ENCODE measurements around the gene HIVEP3. TPM values are rescaled to one million over a fixed set of nuclear protein-coding genes. Genes with fewer than 3 reads are reported as not detected.

Gene HIVEP3
- total RNA-seq, 3 donors from 2014 or later = 4.9 to 6.5 (median 6.1) TPM

DNA sequence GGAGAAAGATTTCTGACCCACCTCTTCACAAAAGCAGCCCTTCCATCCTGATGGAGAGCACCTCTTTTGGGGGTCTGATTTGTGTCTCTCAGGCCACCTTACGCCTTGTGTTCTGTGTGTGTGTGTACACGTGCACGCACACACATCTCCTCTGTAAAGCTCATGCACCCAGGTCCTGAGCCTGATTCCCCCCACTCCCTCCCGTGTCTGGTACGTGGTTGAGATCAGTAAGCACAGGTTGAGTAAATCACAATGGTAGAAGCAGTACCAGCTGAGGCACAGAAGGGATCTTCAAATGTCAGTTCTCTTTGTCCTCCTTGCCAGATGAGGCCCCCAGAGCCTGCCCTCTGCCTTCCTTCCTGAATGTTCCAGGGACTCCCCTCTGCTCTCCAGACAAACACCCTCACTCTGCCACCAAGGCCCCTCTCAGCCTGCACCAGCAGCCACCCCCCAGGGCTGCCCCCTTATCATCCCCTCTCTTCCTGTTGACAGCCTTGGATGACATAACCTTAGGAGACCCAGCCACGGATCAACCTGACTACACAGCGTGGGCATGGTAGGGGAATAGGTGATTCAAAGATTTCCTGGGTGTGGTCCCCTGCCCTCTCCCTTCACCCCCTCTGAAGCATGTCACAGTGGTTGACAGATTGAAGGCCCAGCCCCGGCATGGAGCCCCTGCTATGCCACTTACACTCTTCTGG lies 112.8 kb downstream of the HIVEP3 start:
- intact Hi-C loops (cut with DNase I, micrococcal nuclease) = no loop called here
- no peak for TF ChIP-seq CTCF (IDR thresholded peaks at IDR 0.05)
- Histone ChIP-seq H3K36me3 (ENCODE audit: low read depth) (no peaks in the 10 kb centered on the region), H3K4me1 (ENCODE audit: low read depth) (no peaks in the 10 kb centered on the region), H3K4me3 (no peak overlapping the region), H3K9me3 (no peaks in the 10 kb centered on the region)
- ATAC-seq = no peak
- no peak for DNase-seq

GRCh38 chr1:41804176-41804575 lies 114.5 kb downstream of the HIVEP3 start:
- ATAC-seq = peak; percentile 18
- TF ChIP-seq CTCF (IDR thresholded peaks at IDR 0.05) = no peak

DNA sequence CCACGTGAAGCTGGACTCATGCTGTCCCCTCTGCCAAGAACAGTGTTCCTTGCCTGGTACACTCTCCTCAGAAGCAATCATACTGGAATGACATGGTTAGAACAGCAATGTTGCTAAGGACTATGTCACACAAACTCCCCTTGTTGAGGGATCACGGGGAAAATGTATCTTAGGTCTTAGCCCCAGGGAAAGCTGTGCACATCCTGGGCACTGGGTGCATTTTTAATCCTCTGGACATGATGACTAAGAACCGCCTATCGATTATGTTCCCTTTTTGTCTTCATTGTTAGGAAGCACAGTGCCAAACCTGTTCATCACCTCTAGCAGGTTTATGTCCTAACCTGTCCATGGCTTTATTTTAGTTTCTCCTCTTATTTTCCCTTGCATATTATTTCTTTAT lies 115.1 kb downstream of the HIVEP3 start:
- no peak for TF ChIP-seq CTCF (IDR thresholded peaks at IDR 0.05)
- H3K4me1 ChIP-seq (ENCODE audit: low read depth) = no peaks in the 10 kb centered on the region
- no peaks in the 10 kb centered on the region for H3K36me3 ChIP-seq (ENCODE audit: low read depth)
- intact Hi-C loops (cut with DNase I, micrococcal nuclease) = no loop called here
- no peaks in the 10 kb centered on the region for H3K9me3 ChIP-seq
- no peak overlapping the region for H3K4me3 ChIP-seq
- ATAC-seq = no peak
- no peak for DNase-seq

More at GRCh38 chr1:41804176-41804575, 114.5 kb downstream of the HIVEP3 start:
- no peaks in the 10 kb centered on the region for H3K4me1 ChIP-seq (ENCODE audit: low read depth)
- H3K36me3 ChIP-seq (ENCODE audit: low read depth) = no peaks in the 10 kb centered on the region
- H3K4me3 ChIP-seq = no peak overlapping the region
- DNase-seq = no peak
- no peaks in the 10 kb centered on the region for H3K9me3 ChIP-seq
- intact Hi-C loops (cut with DNase I, micrococcal nuclease) = no loop called here

- no peaks in the 10 kb centered on the region for H3K4me1 ChIP-seq (ENCODE audit: low read depth)
- intact Hi-C loops (cut with DNase I, micrococcal nuclease) = no loop called here
- no peak for TF ChIP-seq CTCF (IDR thresholded peaks at IDR 0.05)
- ATAC-seq (peak; percentile 60), DNase-seq (peak in 2 of 3 donors; percentile 33 to 42)
- no peaks in the 10 kb centered on the region for H3K9me3 ChIP-seq
- no peaks in the 10 kb centered on the region for H3K36me3 ChIP-seq (ENCODE audit: low read depth)
- no peak overlapping the region for H3K4me3 ChIP-seq
These were observed 115.9 kb downstream of the HIVEP3 start for GRCh38 chr1:41802532-41803501.

GRCh38 chr1:41800311-41800829 lies 118.4 kb downstream of the HIVEP3 start:
- DNase-seq (no peak), ATAC-seq (peak; percentile 15)
- no peak for TF ChIP-seq CTCF (IDR thresholded peaks at IDR 0.05)
- intact Hi-C loops (cut with DNase I, micrococcal nuclease) = no loop called here
- Histone ChIP-seq H3K36me3 (ENCODE audit: low read depth) (no peaks in the 10 kb centered on the region), H3K4me3 (no peak overlapping the region), H3K9me3 (no peaks in the 10 kb centered on the region), H3K4me1 (ENCODE audit: low read depth) (no peaks in the 10 kb centered on the region)

Measured in mucosa of descending colon (tissue), 3 donors.